SJCRH30 (cell line): ENCODE data around the gene ANKRD22. TPM values are rescaled to one million over a fixed set of nuclear protein-coding genes. Genes with fewer than 3 reads are reported as not detected.

ENCODE experiments used
- DNase-seq, 2 experiments: peaks; one replicate each; pipeline ENCODE4 v3.0.0-alpha.2; 2015 to 2020
- H3K27ac ChIP-seq: fragments of 250-450 bp; sonication (Bioruptor Pico); 2 replicates; pipeline ENCODE4 v1.5.1; 2020; ENCODE audit warnings: mild to moderate bottlenecking, moderate library complexity
- H3K27me3 ChIP-seq: fragments of 250-450 bp; sonication (Bioruptor Pico); 2 replicates; pipeline ENCODE4 v1.5.1; 2020; ENCODE audit warnings: mild to moderate bottlenecking, moderate library complexity
- H3K36me3 ChIP-seq: fragments of 250-450 bp; sonication (Bioruptor Pico); 2 replicates; pipeline ENCODE4 v1.5.1; 2020; ENCODE audit warnings: mild to moderate bottlenecking, moderate library complexity
- H3K4me1 ChIP-seq: fragments of 250-450 bp; sonication (Bioruptor Pico); 2 replicates; pipeline ENCODE4 v1.5.1; 2020; ENCODE audit warnings: mild to moderate bottlenecking, moderate library complexity
- H3K4me3 ChIP-seq: fragments of 250-450 bp; sonication (Bioruptor Pico); 2 replicates; pipeline ENCODE4 v1.5.1; 2020; ENCODE audit warnings: mild to moderate bottlenecking, moderate library complexity
- H3K9me3 ChIP-seq: fragments of 250-450 bp; sonication (Bioruptor Pico); replicated peaks from 2 replicates; pipeline ENCODE4 v1.5.1; 2020; ENCODE audit warnings: mild to moderate bottlenecking, moderate library complexity
- total RNA-seq: library from RNA; depleted of rRNA; stranded (reverse); fragments of >200 nt; shearing (Covaris generic); gene quantifications from 2 replicates; pipeline ENCODE4 v1.2.3, GENCODE V29; 2014

The ANKRD22 gene
- total RNA-seq, 1 experiment from 2014 or later = not detected

DNA sequence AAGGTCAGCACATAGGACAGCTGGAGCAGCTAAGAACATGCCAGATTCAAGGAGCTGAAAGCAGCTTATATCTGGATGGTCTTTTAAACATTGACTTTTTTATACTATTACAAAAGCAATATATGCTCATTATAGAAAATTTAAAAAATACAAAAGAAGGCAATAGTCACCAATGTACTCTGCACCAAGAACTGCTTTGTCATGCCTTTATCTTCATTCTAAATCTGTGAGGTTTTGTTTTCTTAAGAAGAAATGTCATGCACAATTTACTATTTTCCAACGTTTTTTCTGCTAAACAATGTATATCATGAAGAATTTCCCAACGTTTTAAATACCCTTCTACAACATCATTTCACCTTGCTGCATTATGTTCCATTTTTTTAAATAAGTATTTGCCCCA, 46.3 kb downstream of the ANKRD22 start:
- no peaks in the 10 kb centered on the region for H3K36me3 ChIP-seq
- no peaks in the 10 kb centered on the region for H3K27me3 ChIP-seq
- DNase-seq = no peak
- H3K27ac ChIP-seq = no peak overlapping the region
- no peaks in the 10 kb centered on the region for H3K4me1 ChIP-seq
- H3K9me3 ChIP-seq = no peaks in the 10 kb centered on the region
- no peak overlapping the region for H3K4me3 ChIP-seq

DNA sequence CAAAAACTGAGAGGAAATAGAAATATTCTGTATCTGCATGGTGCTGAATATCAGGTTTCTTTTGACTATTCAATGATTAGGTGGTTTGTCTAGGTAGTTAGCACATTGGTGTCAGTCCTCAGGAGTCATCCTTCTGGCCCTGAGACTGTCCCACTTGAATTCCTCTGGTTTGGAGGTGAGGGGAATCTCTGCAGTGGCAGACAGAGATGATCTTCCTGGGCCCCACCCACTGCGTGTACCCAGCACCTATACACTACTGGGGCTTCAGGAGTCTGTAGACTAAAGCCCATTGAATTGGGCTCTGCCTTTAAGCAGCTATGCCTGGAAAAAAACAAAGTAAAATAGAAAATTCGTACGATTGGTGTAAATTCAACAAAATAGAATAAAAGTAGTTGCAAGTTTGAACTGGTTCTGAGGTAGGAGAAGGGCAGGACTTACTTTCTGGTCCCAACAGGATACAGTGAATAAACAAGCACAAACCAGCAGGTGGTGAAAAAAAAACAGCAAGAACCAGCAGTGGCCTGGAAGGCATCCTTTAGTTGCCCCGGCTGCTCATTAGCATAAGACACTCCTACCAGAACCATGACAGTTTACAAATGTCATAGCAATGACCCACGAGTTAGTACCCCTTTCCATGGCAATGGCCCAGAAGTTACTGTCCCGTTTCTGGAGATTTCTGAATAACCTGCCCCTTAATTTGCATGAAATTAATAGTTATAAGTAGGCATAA, 47.4 kb downstream of the ANKRD22 start:
- no peaks in the 10 kb centered on the region for H3K27me3 ChIP-seq
- no peak for DNase-seq
- no peaks in the 10 kb centered on the region for H3K4me1 ChIP-seq
- H3K36me3 ChIP-seq = no peaks in the 10 kb centered on the region
- H3K4me3 ChIP-seq = no peak overlapping the region
- no peak overlapping the region for H3K27ac ChIP-seq
- no peaks in the 10 kb centered on the region for H3K9me3 ChIP-seq

DNA sequence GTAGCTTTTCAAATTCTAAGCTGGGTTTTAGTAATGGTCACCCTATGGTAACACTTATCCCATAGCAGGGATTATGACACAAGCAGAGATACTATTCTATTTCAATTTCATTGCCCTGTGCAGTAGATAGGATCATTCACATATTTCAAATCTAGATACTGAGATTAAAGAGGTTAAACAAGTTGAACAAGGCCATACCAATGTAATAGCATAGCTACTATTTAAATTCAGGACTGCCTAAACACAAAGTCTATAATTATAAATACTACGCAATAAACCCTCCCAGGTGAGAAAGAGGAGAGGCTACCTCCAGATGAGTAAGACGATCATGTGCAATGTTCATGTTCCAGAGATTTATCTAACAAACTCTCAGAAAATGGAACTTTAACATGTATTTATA, 48.0 kb downstream of the ANKRD22 start:
- Histone ChIP-seq H3K27me3 (no peaks in the 10 kb centered on the region), H3K27ac (no peak overlapping the region), H3K4me3 (no peak overlapping the region), H3K36me3 (no peaks in the 10 kb centered on the region), H3K9me3 (no peaks in the 10 kb centered on the region), H3K4me1 (no peaks in the 10 kb centered on the region)
- no peak for DNase-seq

DNA sequence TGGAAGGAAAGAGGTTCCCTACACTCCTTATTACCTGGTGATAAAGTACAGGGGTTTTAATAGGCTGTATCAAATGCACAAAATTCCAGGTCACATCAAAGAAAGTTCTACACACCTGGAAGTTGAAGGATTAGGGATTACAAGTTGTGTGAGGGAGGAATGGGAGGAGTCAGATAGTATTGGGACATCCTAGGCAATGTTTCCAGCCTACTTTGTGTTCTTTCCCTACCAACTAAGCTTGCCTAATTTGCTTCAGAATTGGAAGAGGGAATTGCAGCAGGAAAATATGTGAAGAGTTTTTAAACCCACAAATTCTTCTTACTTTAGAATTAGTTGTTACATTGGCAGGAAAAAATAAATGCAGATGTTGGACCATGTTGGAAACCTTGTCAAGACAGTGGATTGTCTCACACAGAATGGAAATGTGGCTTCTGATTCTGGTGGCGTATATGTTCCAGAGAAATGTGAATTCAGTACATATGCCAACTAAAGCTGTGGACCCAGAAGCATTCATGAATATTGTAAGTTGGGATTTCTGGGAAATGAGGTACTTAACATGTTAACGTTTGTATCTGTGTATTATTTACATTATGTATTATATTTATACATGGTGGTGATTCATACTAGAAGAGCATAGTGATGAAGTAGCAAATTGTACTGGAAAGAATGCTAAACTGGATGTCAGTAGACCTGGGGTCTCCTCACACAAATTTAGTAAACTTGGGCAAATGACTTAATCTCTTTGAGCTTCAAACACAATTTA, 48.9 kb downstream of the ANKRD22 start, which contains the start of gene LIPM:
LIPM (plus strand) TSS at position 208 of the 763 bp plus-strand sequence; CDS start at position 375, 167 bp downstream.
- DNase-seq = no peak
- Histone ChIP-seq H3K27ac (no peak within 1 kb of the TSS), H3K36me3 (no peaks in the 10 kb centered on the region), H3K9me3 (no peaks in the 10 kb centered on the region), H3K27me3 (no peaks in the 10 kb centered on the region), H3K4me1 (no peaks in the 10 kb centered on the region), H3K4me3 (no peak within 1 kb of the TSS)

DNA sequence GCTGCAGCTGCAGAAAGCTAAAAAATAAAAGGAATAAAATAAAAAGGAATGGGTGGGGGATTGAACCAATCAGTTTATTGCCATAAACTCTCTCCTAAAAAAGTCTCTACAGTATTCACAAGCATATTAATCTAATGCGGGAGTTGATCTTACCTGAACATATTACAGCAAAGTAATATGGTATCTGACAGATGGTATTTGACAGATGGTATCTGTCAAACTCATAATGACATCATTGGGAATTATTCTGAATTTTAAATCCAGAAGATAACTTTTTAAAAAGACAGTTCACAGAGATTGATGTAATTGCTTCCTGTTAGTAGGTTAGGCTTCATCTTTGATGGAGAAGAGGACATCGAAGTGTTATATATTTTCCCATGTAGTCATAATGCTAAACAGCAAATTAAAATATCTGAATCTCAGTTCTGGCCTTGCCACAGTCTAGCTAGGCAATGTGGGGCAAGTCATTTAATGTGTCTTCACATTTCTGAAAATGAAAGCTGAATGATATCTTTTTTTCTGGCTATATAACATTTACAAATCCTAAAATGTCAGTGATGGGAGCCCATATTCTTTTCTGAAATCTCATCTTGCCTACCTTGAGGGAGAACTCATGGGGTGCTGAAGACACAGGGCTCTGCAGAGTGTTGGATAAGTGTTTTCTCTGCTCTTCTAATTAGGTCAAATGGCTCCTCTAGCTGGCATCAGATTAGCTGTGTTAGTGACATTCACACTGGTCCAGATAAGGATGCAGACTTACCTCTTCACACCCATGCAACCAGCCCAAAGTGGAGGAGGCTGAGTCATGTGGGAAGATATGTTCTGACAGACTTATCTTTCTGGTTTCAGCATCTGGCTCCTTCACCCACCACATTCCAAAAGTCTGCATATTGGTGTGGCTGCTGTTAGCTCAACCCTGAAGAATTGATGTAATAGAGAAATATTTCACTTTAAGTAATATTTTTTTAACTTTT, 51.2 kb downstream of the ANKRD22 start:
- H3K4me3 ChIP-seq = no peak overlapping the region
- H3K4me1 ChIP-seq = no peaks in the 10 kb centered on the region
- no peaks in the 10 kb centered on the region for H3K27me3 ChIP-seq
- DNase-seq = no peak
- H3K36me3 ChIP-seq = no peaks in the 10 kb centered on the region
- H3K9me3 ChIP-seq = no peaks in the 10 kb centered on the region
- no peak overlapping the region for H3K27ac ChIP-seq

DNA sequence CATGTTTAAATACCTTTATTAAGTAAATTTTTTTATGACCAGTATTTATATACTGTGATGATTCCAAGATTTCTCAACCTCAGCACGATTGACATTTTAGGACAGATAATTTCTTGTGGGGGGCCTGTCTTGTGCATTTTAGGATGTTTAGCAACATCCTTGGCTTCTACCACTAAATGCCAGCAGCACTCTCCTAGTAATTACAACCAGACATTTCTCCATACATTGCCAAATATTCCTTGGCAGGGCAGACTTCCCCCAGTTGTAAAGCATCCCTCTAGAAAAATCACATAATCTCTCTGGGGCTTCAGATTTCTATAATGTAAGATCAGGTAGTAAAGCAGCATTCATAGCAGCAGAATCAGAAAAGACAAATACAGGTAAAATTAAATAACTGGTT, 56.9 kb downstream of the ANKRD22 start:
- Histone ChIP-seq H3K27me3 (no peaks in the 10 kb centered on the region), H3K4me3 (no peak overlapping the region), H3K27ac (no peak overlapping the region), H3K4me1 (no peaks in the 10 kb centered on the region; the same call in 1 of the 2 replicates), H3K9me3 (no peaks in the 10 kb centered on the region), H3K36me3 (no peaks in the 10 kb centered on the region)
- no peak for DNase-seq

DNA sequence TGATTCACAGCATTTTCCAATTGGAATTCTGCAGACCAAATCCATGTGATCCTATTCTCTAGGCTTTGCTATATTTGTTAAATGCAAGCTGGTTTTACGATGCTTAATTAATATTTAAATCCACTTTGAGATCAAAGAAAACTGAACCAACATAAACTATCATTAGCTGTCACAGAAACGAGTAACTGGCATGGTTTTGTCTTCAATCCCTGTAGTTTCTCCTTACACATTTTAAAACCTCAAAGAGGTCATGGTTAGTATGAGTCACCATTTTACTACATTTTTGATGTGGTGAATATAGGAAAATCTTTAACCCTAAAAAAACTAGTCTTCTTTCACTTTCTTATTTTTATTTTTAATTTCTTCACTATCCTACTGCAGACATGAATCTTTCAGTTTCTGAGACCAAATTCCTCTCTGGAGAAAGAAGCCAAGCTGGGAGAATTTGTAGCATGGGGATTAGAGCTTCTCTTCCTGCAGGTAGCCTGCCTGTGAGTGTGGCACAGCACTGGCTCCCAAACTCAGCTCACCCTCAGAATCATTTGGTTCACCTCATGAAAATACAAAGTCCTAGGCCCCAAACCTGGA, 57.8 kb downstream of the ANKRD22 start:
- Histone ChIP-seq H3K4me3 (no peak overlapping the region), H3K36me3 (no peaks in the 10 kb centered on the region), H3K4me1 (no peaks in the 10 kb centered on the region; the same call in 1 of the 2 replicates), H3K27ac (no peak overlapping the region), H3K9me3 (no peaks in the 10 kb centered on the region), H3K27me3 (no peaks in the 10 kb centered on the region)
- no peak for DNase-seq

DNA sequence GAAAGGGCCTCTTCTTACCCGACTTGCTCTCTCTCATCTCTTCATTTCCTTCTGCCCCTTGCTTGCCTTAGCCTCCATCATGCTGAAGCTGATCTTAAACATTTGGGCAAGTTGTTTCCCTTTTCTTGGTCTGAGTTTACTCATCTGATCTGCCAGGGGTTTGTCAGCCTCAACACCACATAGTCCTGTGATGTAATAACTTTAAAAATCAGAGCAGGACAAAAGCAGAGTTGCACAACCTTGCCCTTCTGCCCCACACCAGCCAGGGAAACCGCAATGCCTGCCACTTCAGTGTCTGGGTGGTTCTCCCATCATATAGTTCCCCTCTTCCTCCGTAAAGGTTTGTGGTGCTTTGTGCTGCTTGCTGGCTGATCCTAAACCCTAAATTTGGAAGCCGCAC, 59.0 kb downstream of the ANKRD22 start:
- Histone ChIP-seq H3K9me3 (no peaks in the 10 kb centered on the region), H3K27me3 (no peaks in the 10 kb centered on the region)
- no peak for DNase-seq

DNA sequence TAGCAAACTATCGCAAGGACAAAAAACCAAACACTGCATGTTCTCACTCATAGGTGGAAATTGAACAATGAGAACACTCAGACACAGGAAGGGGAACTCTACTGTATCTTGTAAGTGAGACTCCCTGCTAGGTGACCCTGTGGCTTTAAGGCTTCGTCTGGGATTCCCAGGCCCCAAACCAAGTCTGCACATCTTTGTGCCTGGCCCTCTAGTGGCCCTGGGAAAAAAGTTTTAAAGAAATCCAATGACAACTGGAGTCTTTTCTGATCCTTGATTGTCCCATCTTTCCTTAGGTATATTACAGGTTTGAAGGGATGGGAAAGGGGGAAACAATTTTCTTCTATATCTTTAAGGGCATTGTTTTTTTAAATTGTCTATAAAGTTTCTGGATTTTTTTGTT, 59.7 kb downstream of the ANKRD22 start:
- no peaks in the 10 kb centered on the region for H3K27me3 ChIP-seq
- DNase-seq = peak in 1 of 2 experiments; percentile 31

More for the DNA sequence above, 59.0 kb downstream of the ANKRD22 start:
- Histone ChIP-seq H3K4me3 (no peak overlapping the region), H3K36me3 (no peaks in the 10 kb centered on the region), H3K27ac (no peak overlapping the region), H3K4me1 (no peaks in the 10 kb centered on the region; the same call in 1 of the 2 replicates)

DNA sequence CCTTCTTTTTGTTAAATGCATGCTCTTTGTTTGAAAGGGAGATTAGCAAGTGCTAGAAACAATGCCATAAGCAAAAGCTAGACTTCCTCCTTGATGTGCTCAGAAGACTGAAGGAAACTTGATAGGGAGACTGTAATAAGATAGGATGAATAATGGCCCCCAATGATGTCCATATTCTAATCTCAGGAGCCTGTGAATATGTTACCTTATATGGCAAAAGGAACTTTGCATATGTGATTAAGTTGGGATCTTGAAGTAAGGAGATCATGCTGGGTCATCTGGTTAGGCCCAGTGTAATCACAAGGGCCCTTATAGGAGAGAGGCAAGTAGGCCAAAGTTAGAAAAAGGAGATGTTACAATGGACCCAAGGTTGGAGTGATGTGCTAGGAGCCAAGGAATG, 62.7 kb downstream of the ANKRD22 start:
- Histone ChIP-seq H3K27ac (no peak overlapping the region), H3K4me1 (no peaks in the 10 kb centered on the region; the same call in 1 of the 2 replicates), H3K36me3 (no peaks in the 10 kb centered on the region), H3K4me3 (no peak overlapping the region), H3K27me3 (no peaks in the 10 kb centered on the region), H3K9me3 (no peaks in the 10 kb centered on the region)
- DNase-seq = no peak

More for the DNA sequence above, 59.7 kb downstream of the ANKRD22 start:
- no peak overlapping the region for H3K4me3 ChIP-seq
- no peaks in the 10 kb centered on the region for H3K36me3 ChIP-seq
- H3K27ac ChIP-seq = no peak overlapping the region
- no peaks in the 10 kb centered on the region for H3K9me3 ChIP-seq
- H3K4me1 ChIP-seq = no peaks in the 10 kb centered on the region; the same call in 1 of the 2 replicates

DNA sequence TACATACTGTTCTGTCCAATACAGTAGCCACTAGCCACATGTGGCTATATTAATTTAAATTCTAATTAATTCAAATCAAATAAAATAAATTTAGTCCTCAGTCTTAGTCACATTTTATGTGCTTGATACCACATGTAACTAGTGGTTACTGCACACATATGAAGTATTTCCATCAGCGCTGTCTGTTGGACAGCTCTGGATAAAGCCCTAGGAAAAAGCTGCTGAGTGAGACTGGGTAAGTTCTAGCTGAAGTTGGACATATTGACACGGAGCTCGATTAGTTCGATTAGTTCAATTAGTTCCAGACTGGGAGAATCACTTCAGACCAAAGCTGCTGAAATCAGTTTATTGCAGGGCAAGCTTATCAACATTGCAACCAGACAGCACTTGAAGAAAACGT, 64.2 kb downstream of the ANKRD22 start:
- H3K27me3 ChIP-seq = no peaks in the 10 kb centered on the region
- no peak overlapping the region for H3K4me3 ChIP-seq
- no peak for DNase-seq
- no peaks in the 10 kb centered on the region for H3K4me1 ChIP-seq
- no peak overlapping the region for H3K27ac ChIP-seq
- H3K36me3 ChIP-seq = no peaks in the 10 kb centered on the region
- H3K9me3 ChIP-seq = no peaks in the 10 kb centered on the region

DNA sequence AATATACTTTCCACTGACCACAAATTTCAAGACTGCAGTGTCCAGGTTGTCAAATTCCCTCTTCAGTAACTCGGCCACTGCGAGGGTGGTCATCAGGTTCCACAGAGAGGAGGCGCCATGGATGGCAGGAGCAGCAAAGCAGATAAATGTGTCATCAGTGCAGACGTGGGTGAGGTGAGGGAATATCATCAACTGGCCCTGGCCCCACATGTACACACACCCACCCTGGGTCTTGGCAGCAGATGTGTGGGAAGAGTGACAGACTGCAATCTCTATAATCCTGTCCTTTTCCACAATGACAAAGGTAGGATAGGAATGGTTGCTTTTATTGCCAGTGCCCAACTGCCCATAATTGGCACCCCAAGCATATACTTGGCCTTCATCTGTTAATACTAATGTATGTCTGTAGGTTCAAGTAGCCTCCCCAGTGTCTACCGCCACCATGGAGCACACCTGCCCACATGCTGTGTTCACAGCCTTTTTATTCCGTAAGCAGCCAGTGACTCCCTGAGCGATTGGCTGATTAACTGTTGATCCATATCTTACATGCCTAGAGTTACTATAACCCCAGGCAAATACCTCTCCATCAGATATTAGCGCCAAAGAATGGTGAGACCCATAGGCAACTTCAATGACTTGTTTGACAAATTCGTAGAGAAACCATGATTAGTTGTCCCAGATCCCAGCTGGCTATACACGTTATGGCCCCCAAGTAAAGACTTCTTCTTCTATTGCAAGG, 65.4 kb downstream of the ANKRD22 start:
- Histone ChIP-seq H3K36me3 (no peaks in the 10 kb centered on the region), H3K27me3 (no peaks in the 10 kb centered on the region), H3K4me1 (no peaks in the 10 kb centered on the region), H3K4me3 (no peak overlapping the region), H3K27ac (no peak overlapping the region), H3K9me3 (no peaks in the 10 kb centered on the region)
- no peak for DNase-seq

DNA sequence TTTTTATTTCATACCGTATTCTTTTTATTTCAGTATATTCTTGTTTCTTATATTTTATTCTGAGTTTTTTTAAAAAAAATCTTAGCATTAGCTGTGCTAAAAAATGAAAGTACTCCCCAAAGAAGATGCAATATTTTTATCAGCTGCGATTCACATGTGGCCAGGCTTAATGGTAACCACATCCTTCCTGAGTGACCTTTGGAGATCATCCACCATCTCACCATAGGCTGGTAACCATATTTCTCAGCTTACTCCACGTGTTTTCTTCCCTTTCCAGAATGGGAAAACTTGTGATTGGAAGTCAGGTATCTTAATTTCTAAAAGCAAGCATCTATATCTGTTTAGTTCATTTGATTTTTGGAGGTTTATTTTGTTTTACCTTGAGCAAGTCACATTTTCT, 67.9 kb downstream of the ANKRD22 start:
- Histone ChIP-seq H3K9me3 (no peaks in the 10 kb centered on the region), H3K27me3 (no peaks in the 10 kb centered on the region), H3K36me3 (no peaks in the 10 kb centered on the region), H3K4me1 (no peaks in the 10 kb centered on the region), H3K27ac (no peak overlapping the region), H3K4me3 (no peak overlapping the region)
- peak in 1 of 2 experiments; percentile 3 for DNase-seq

DNA sequence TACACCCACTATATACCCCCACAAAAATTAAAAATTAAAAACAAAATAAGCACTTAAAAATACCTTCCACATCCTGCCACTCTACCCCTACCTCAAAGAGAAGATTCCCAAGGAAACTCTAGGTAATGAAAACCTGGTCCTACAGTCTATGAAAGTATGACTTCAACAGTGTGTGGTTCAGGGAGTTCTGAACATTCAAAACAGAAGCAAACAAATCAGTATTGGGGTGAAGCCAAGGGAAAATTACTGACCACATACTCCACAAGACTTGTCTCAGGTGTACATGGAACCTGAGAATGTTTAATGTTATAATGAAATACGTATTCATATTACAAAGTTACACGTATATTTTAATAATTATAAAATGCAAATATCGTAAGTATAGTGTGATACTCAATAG, 69.4 kb downstream of the ANKRD22 start:
- Histone ChIP-seq H3K9me3 (no peaks in the 10 kb centered on the region), H3K36me3 (no peaks in the 10 kb centered on the region), H3K27ac (no peak overlapping the region), H3K27me3 (no peaks in the 10 kb centered on the region), H3K4me3 (no peak overlapping the region), H3K4me1 (no peaks in the 10 kb centered on the region)
- no peak for DNase-seq
